Mucosa of descending colon (tissue), 3 donors: Measurements from ENCODE around the gene LYG2. TPM values are rescaled to one million over a fixed set of nuclear protein-coding genes. Genes with fewer than 3 reads are reported as not detected.
"Not testable (repeated sequence)": the region's sequence is repeated elsewhere in the genome, so short reads cannot be mapped to it uniquely, and the experiment has no call there.

Experiments
- ATAC-seq: fragments of 200-7000 bp; cut with Tn5 transposase; one replicate; pipeline ENCODE4 v1.9.1; 2020; ENCODE audit warnings: mild to moderate bottlenecking, moderate library complexity
- DNase-seq, 3 donors: peaks; one replicate each; pipeline ENCODE4 v3.0.0-alpha.2; 2020
- H3K36me3 ChIP-seq: fragments of 200-600 bp; one replicate; pipeline ENCODE4 v1.8.0; 2021; ENCODE audit warnings: low read depth, mild to moderate bottlenecking
- H3K4me1 ChIP-seq: fragments of 200-600 bp; one replicate; pipeline ENCODE4 v1.8.0; 2021; ENCODE audit warnings: low read depth, mild to moderate bottlenecking
- H3K4me3 ChIP-seq: fragments of 200-600 bp; one replicate; pipeline ENCODE4 v1.8.0; 2021; ENCODE audit warnings: mild to moderate bottlenecking
- H3K9me3 ChIP-seq: fragments of 200-600 bp; one replicate; pipeline ENCODE4 v1.8.0; 2021; ENCODE audit warnings: mild to moderate bottlenecking
- CTCF ChIP-seq: fragments of 200-600 bp; IDR thresholded peaks from one replicate; pipeline ENCODE4 v1.8.0; 2022; ENCODE audit warnings: antibody characterized with exemption, mild to moderate bottlenecking
- intact Hi-C, 2 donors: fragments of 100-400 bp; cut with DNase I in 1 of 2; cut with micrococcal nuclease in 1 of 2; formaldehyde crosslinking; loops; one replicate each; pipeline versions ENCODE4 v1.11.0 to v1.11.1; 2022; cut with DNase I, micrococcal nuclease
- long read RNA-seq, 2 donors: library from polyadenylated mRNA; unstranded; transcript quantifications; one replicate each; pipeline ENCODE4 v2.0.0, GENCODE V29; 2019 to 2021
- total RNA-seq, 3 donors: library from RNA; stranded (reverse); fragmentation: NEBNext Ultra II Directional in 2 of 3; extraction: Animal tissue kit (Norgen Biotek cat#: 25700) in 2 of 3; gene quantifications; one replicate each; pipeline versions ENCODE4 v1.2.1 to v1.2.4, GENCODE V29; 2021 to 2023
- donor health status: DM: no; HTN: no; CAD: no; lungs with moderate emphysema.
- donor health status: DM: no; HTN: no; CAD: no.
- donor health status: DM: no; HTN: yes; CAD: no.

The LYG2 gene
- total RNA-seq: not detected
- long read RNA-seq, donor 1: 0 reads
- long read RNA-seq, donor 2: 0 reads

- peak; percentile 34 for ATAC-seq
- H3K36me3 ChIP-seq: no peaks in the 10 kb centered on the region
- intact Hi-C loops: no loop called here
- no peak within 1 kb of the TSS for H3K4me3 ChIP-seq
- TF ChIP-seq CTCF: no peak
- no peaks in the 10 kb centered on the region for H3K9me3 ChIP-seq
- DNase-seq: no peak
- no peaks in the 10 kb centered on the region for H3K4me1 ChIP-seq
Measured at GRCh38 chr2:99255491-99256318, at the start of gene LYG2. Gene LYG2 (minus strand): TSS chr2:99255666. CDS start chr2:99254260, 1,406 bp downstream.

- DNase-seq, intact Hi-C loops, H3K9me3 ChIP-seq, ATAC-seq, H3K4me3 ChIP-seq, H3K36me3 ChIP-seq, H3K4me1 ChIP-seq: not testable (repeated sequence)
Measured at GRCh38 chr2:99301097-99301496, 45.6 kb upstream of the LYG2 start, which contains the start of gene LYG1. Gene LYG1 (minus strand): TSS chr2:99301197. CDS start chr2:99295670, 5,527 bp downstream.

DNA sequence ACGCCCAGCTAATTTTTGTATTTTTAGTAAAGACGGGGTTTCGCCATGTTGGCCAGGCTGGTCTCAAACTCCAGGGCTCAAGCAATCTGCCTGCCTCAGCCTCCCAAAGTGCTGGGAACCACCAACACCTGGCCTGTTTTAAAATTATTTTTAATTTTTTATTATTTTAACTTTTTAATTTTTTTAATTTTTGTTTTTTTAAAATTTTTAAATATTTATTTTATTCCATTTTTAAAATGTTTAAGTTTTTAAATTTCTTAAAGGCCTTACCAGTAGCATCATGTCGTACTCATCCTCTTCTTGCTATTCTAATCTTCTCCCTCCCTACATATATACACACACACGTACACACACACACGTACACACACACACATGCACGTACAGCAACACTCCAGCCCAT, 44.1 kb upstream of the LYG2 start:
- Histone ChIP-seq H3K4me1 (no peaks in the 10 kb centered on the region), H3K4me3 (no peak overlapping the region), H3K36me3 (no peaks in the 10 kb centered on the region), H3K9me3 (no peaks in the 10 kb centered on the region)
- intact Hi-C loops: no loop called here
- DNase-seq (no peak), ATAC-seq (no peak)
- TF ChIP-seq CTCF: no peak

- Histone ChIP-seq H3K36me3 (no peaks in the 10 kb centered on the region), H3K9me3 (no peaks in the 10 kb centered on the region), H3K4me1 (no peaks in the 10 kb centered on the region), H3K4me3 (no peak overlapping the region)
- no peak for TF ChIP-seq CTCF
- DNase-seq (no peak), ATAC-seq (no peak)
- intact Hi-C loops: no loop called here
Measured at GRCh38 chr2:99297994-99298393, 42.5 kb upstream of the LYG2 start.

- H3K36me3 ChIP-seq: no peaks in the 10 kb centered on the region
- intact Hi-C loops: no loop called here
- ATAC-seq: peak; percentile 45
- peak in 1 of 3 donors; percentile 15 for DNase-seq
- H3K9me3 ChIP-seq: no peaks in the 10 kb centered on the region
- H3K4me1 ChIP-seq: no peaks in the 10 kb centered on the region
- no peak overlapping the region for H3K4me3 ChIP-seq
- TF ChIP-seq CTCF: no peak
Measured at GRCh38 chr2:99285526-99285925, 30.1 kb upstream of the LYG2 start.

GRCh38 chr2:99279969-99280695, 24.7 kb upstream of the LYG2 start:
- intact Hi-C loops: no loop called here
- no peak for ATAC-seq
- Histone ChIP-seq H3K4me1 (no peaks in the 10 kb centered on the region), H3K4me3 (no peak overlapping the region), H3K9me3 (peaks cover 5% of the 10 kb centered on the region), H3K36me3 (no peaks in the 10 kb centered on the region)
- TF ChIP-seq CTCF: no peak
- no peak for DNase-seq
